EL (cell line): ENCODE data around the gene SLC34A2.

Experiments used
- DNase-seq: peaks from one replicate; pipeline ENCODE4 v3.0.0-alpha.2; 2016

Gene SLC34A2

GRCh38 chr4:25662306-25662705, 6.7 kb downstream of the SLC34A2 start:
- no peak for DNase-seq

GRCh38 chr4:25663781-25664180, 8.1 kb downstream of the SLC34A2 start:
- DNase-seq: no peak

- no peak for DNase-seq
Measured at GRCh38 chr4:25666031-25666630, 10.5 kb downstream of the SLC34A2 start.

GRCh38 chr4:25667931-25668557, 12.4 kb downstream of the SLC34A2 start:
- DNase-seq: no peak

- no peak for DNase-seq
Measured at GRCh38 chr4:25670991-25671390, 15.3 kb downstream of the SLC34A2 start.

GRCh38 chr4:25672756-25673155, 17.1 kb downstream of the SLC34A2 start:
- DNase-seq: no peak

- DNase-seq: no peak
Measured at GRCh38 chr4:25674386-25674785, 18.7 kb downstream of the SLC34A2 start.

GRCh38 chr4:25676221-25676620, 20.6 kb downstream of the SLC34A2 start:
- DNase-seq: no peak

- DNase-seq: no peak
Measured at GRCh38 chr4:25677157-25677556, 21.5 kb downstream of the SLC34A2 start.

- DNase-seq: no peak
Measured at GRCh38 chr4:25677943-25678342, 22.3 kb downstream of the SLC34A2 start.

GRCh38 chr4:25687773-25688172, 32.1 kb downstream of the SLC34A2 start:
- DNase-seq: no peak

GRCh38 chr4:25694466-25694865, 38.8 kb downstream of the SLC34A2 start:
- DNase-seq: peak; percentile 47

GRCh38 chr4:25696409-25696808, 40.8 kb downstream of the SLC34A2 start:
- DNase-seq: no peak

GRCh38 chr4:25697516-25697915, 41.9 kb downstream of the SLC34A2 start:
- DNase-seq: no peak

GRCh38 chr4:25700661-25701060, 45.0 kb downstream of the SLC34A2 start:
- no peak for DNase-seq

- peak; percentile 60 for DNase-seq
Measured at GRCh38 chr4:25702848-25703247, 47.2 kb downstream of the SLC34A2 start.

GRCh38 chr4:25703731-25704388, 48.2 kb downstream of the SLC34A2 start:
- peak; percentile 15 for DNase-seq

- no peak for DNase-seq
Measured at GRCh38 chr4:25704516-25704915, 48.9 kb downstream of the SLC34A2 start.

GRCh38 chr4:25710637-25711036, 55.0 kb downstream of the SLC34A2 start:
- no peak for DNase-seq

- DNase-seq: no peak
Measured at GRCh38 chr4:25712611-25713010, 57.0 kb downstream of the SLC34A2 start.

GRCh38 chr4:25713812-25714211, 58.2 kb downstream of the SLC34A2 start:
- no peak for DNase-seq

GRCh38 chr4:25722964-25723363, 67.3 kb downstream of the SLC34A2 start:
- DNase-seq: no peak

- DNase-seq: no peak
Measured at GRCh38 chr4:25723409-25723808, 67.8 kb downstream of the SLC34A2 start.

- DNase-seq: no peak
Measured at GRCh38 chr4:25725870-25726269, 70.2 kb downstream of the SLC34A2 start.
